H54 (cell line): ENCODE data around the gene RFPL3.

Experiments
- DNase-seq: peaks from one replicate; pipeline ENCODE4 v3.0.0; 2011; ENCODE audit warnings: low spot score, mixed read lengths; ENCODE audit not compliant: insufficient read length
- FAIRE-seq: peaks from 3 replicates; lab custom pipeline; 2011; peaks lifted over from hg19 to GRCh38; lab: Jason Lieb, UNC
- POLR2A ChIP-seq: IDR thresholded peaks from 2 replicates; pipeline ENCODE4 v1.6.1; 2011; ENCODE audit warnings: low read depth, mild to moderate bottlenecking, low read length

RFPL3 gene

DNA sequence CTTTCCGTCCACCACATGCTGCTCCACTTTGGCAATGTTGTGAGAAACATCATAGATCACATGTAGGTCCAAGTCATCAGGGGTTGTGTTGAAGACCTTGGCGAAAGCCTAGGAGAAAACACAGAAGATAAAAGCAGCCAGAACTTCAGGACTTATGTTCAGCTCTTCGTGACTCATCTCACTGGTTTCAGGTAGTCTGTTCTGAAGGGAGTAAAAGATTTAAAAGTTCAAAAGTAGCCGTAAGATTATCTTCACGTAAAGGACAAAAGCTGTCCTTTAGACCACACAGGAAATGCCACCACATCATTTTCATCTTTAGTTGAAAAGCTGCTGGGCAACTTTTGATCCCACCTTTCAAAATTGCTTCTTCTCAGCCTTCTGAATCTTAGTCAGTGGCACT lies 37.4 kb downstream of the RFPL3 start:
- DNase-seq = no peak
- no peak for FAIRE-seq
- TF ChIP-seq POLR2A = no peak

DNA sequence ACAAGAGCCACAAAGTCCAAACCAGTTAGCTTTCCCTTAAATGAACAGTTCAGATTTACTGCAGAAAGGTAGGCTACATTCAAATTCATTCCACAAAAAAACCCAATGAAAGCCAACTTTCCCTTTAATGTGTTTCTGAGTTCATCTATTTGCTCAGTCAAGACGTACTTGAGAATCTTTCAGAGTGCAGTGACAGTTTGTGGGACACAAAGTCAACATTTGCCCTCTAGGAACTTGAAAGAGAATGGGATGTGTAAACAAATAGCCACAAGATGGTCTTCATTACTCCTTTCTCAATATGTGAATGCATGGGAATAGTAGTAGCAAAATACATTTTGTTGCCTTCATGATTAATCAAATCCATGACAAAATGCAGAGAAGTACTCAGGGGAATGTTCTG lies 38.6 kb downstream of the RFPL3 start:
- DNase-seq (no peak), FAIRE-seq (no peak)
- no peak for TF ChIP-seq POLR2A

- DNase-seq (no peak), FAIRE-seq (no peak)
- TF ChIP-seq POLR2A = no peak
Measured at GRCh38 chr22:32396746-32397145, 39.1 kb downstream of the RFPL3 start.

GRCh38 chr22:32401486-32401885 lies 43.8 kb downstream of the RFPL3 start:
- DNase-seq (no peak), FAIRE-seq (no peak)
- TF ChIP-seq POLR2A = no peak

DNA sequence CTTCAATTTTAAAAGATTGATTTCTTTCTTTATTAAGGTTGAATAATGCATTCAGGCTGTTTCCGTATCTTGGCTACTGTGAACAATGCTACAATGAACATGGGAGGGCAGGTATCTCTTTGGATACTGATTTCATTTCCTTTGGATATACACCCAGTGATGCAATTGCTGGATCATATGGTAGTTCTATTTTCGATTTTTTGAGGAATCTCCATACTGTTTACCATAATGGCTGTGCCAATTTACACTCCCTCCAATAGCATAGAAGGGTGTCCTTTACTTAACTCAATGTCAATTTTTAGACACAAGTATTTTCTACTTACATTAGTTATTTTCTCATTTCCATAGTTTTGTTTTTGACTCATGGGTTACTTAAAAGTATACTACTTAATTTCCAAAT lies 46.4 kb downstream of the RFPL3 start:
- no peak for TF ChIP-seq POLR2A
- no peak for DNase-seq
- no peak for FAIRE-seq

DNA sequence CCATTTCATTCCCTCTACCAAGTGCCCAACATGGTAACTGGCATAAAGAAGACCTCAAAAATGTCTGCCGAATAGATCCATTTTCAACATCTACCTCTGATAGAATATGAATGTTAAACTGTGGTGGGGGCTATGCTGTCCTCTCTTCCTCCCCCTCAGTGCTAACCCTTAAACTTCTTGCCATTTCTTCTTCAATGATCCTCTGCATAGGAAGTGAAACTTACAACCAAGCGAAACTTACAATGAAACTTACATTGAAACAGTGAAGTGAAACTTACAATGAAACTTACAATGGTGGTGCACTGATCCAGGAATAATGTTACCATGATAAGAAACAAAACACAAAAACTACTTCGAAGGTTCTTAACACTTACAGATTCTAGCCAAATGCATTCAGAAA lies 49.6 kb downstream of the RFPL3 start:
- no peak for TF ChIP-seq POLR2A
- DNase-seq = no peak
- FAIRE-seq = no peak

GRCh38 chr22:32407936-32408335 lies 50.3 kb downstream of the RFPL3 start:
- no peak for DNase-seq
- TF ChIP-seq POLR2A = no peak
- no peak for FAIRE-seq

DNA sequence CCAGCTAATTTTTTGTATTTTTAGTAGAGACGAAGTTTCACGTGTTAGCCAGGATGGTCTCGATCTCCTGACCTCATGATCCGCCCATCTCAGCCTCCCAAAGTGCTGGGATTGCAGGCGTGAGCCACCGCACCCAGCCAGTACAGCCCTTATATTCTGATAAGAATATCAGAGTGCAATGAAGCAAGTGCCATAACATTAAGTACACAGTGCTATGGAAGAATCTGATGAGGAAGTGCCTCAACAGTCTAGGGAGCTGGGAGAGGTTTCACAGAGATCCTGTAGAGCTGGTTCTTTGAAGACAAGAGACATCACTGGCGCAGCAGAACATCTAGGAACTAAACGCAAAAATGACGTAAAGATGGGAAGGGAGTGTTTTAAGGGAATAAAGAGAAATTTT lies 52.3 kb downstream of the RFPL3 start:
- FAIRE-seq = no peak
- no peak for TF ChIP-seq POLR2A
- no peak for DNase-seq

GRCh38 chr22:32410459-32410858 lies 52.8 kb downstream of the RFPL3 start:
- no peak for TF ChIP-seq POLR2A
- DNase-seq = no peak
- no peak for FAIRE-seq
